Thoracic aorta (tissue), 2 donors: ENCODE results near the gene RBM38. TPM values are rescaled to one million over a fixed set of nuclear protein-coding genes. Genes with fewer than 3 reads are reported as not detected.
A peak's percentile ranks its signal among the peaks of the same experiment; 100 is the strongest.

Experiments used
- ATAC-seq: fragments of 150-250 bp; one replicate; pipeline ENCODE4 v1.8.0; 2017; ENCODE audit warnings: low read depth; ENCODE audit not compliant: insufficient number of reproducible peaks, low FRiP score
- DNase-seq: peaks from one replicate; pipeline ENCODE4 v3.0.0-alpha.2; 2020; ENCODE audit warnings: low spot score
- H3K27ac ChIP-seq, 2 donors: fragments of 200-600 bp; sonication (generic); 1 replicate in 1 of 2; 2 replicates in 1 of 2; pipeline ENCODE4 v1.5.1; 2016; ENCODE audit warnings: mild to moderate bottlenecking in 2 of 2, moderate library complexity in 2 of 2
- H3K27me3 ChIP-seq: fragments of 200-600 bp; sonication (generic); replicated peaks from 2 replicates; pipeline ENCODE4 v1.6.0; 2016; ENCODE audit warnings: mild to moderate bottlenecking; ENCODE audit not compliant: insufficient read depth
- H3K36me3 ChIP-seq: fragments of 200-600 bp; sonication (generic); one replicate; pipeline ENCODE4 v1.5.1; 2016
- H3K4me1 ChIP-seq, 2 donors: fragments of 200-600 bp; sonication (generic); 1 replicate in 1 of 2; 2 replicates in 1 of 2; pipeline versions ENCODE4 v1.5.1 to v1.6.0; 2016; ENCODE audit warnings: low read depth in 2 of 2, mild to moderate bottlenecking in 1 of 2; ENCODE audit not compliant: control insufficient read depth in 1 of 2
- H3K4me3 ChIP-seq: fragments of 200-600 bp; sonication (generic); 2 replicates; pipeline ENCODE4 v1.5.1; 2016; ENCODE audit warnings: mild to moderate bottlenecking
- H3K9me3 ChIP-seq: fragments of 200-600 bp; sonication (generic); 2 replicates; pipeline ENCODE4 v1.5.1; 2016
- total RNA-seq, 2 donors: library from RNA; depleted of rRNA; stranded (reverse); fragments of >200 nt; gene quantifications; one replicate each; pipeline versions ENCODE4 v1.1.0 to v1.2.3, GENCODE V29; 2016
- TF ChIP-seq, protein P1 (sequence below): fragments of 200-600 bp; sonication (generic); IDR thresholded peaks from one replicate; pipeline ENCODE4 v1.5.1; 2019; ENCODE audit warnings: antibody characterized with exemption

Gene RBM38
- total RNA-seq, 2 donors from 2014 or later, result 9.6 to 24.8 TPM

DNA sequence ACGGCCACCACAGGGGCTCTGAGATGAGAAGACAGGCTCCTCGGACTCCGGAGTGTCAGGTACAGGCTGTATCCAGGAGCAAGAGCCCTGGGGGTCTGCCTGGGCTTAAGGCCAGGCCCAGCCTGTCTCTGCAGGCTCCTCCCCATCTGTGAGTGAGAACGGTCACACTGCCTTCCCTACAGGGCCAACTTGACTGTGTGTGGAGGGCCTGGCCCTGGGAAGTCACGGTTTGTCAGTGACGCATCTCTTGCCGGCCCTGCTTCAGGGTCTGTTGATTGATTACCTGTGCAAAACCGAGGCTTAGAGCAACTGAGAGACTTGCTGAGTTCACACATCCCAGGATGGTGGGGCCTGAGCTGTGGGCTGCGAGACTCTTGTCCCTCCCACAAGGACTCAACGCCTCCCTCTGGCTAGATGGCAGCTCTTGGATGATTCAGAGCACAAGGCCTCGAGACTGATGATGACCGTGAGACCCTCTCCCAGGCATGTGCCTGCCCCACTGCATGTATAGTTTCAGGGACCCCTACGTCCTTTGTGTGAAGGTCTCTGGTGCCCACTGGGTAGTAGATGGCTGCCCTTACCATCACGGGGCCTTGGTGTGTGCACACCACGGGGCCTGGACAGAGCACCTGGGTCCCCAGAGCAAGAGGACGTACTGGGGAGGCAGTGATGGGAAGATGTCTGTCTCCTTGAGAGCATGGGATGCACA is 5.9 kb downstream of the RBM38 start:
- ATAC-seq (no peak), DNase-seq (no peak)
- H3K9me3 ChIP-seq, result no peaks in the 10 kb centered on the region
- H3K36me3 ChIP-seq, result peaks cover 19% of the 10 kb centered on the region
- no peaks in the 10 kb centered on the region for H3K27me3 ChIP-seq
- no peak overlapping the region for H3K27ac ChIP-seq
- TF ChIP-seq, protein P1, sequence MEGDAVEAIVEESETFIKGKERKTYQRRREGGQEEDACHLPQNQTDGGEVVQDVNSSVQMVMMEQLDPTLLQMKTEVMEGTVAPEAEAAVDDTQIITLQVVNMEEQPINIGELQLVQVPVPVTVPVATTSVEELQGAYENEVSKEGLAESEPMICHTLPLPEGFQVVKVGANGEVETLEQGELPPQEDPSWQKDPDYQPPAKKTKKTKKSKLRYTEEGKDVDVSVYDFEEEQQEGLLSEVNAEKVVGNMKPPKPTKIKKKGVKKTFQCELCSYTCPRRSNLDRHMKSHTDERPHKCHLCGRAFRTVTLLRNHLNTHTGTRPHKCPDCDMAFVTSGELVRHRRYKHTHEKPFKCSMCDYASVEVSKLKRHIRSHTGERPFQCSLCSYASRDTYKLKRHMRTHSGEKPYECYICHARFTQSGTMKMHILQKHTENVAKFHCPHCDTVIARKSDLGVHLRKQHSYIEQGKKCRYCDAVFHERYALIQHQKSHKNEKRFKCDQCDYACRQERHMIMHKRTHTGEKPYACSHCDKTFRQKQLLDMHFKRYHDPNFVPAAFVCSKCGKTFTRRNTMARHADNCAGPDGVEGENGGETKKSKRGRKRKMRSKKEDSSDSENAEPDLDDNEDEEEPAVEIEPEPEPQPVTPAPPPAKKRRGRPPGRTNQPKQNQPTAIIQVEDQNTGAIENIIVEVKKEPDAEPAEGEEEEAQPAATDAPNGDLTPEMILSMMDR, result no peak
- peaks cover 40 to 95% of the 10 kb centered on the region in 2 donors for H3K4me1 ChIP-seq
- no peak overlapping the region for H3K4me3 ChIP-seq

DNA sequence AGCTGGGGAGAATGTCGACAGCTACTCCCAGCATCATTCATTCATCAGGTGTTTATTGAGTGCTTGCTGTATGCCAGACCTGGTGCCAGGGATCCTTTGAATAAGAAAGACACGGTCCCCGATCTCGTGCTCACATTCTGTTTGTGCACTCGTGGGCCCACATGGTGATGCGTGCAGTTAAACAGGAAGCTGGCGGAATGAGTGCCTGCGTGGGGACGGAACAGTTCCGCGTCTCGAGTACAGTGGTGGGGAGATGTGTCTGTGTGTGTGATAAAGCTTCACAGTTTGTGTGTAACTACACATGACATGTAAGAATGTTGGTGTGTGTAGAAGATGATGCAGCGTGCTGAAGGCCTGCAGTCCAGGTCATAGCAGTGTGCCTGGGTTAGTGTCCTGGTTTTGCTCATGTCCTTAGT is 6.5 kb downstream of the RBM38 start:
- Histone ChIP-seq H3K4me3 (peak overlapping the region; percentile 10), H3K4me1 (peaks cover 40 to 89% of the 10 kb centered on the region in 2 donors), H3K27ac (no peak overlapping the region), H3K36me3 (peaks cover 25% of the 10 kb centered on the region), H3K9me3 (no peaks in the 10 kb centered on the region), H3K27me3 (no peaks in the 10 kb centered on the region)
- DNase-seq (no peak), ATAC-seq (no peak)
- TF ChIP-seq, protein P1, result no peak

DNA sequence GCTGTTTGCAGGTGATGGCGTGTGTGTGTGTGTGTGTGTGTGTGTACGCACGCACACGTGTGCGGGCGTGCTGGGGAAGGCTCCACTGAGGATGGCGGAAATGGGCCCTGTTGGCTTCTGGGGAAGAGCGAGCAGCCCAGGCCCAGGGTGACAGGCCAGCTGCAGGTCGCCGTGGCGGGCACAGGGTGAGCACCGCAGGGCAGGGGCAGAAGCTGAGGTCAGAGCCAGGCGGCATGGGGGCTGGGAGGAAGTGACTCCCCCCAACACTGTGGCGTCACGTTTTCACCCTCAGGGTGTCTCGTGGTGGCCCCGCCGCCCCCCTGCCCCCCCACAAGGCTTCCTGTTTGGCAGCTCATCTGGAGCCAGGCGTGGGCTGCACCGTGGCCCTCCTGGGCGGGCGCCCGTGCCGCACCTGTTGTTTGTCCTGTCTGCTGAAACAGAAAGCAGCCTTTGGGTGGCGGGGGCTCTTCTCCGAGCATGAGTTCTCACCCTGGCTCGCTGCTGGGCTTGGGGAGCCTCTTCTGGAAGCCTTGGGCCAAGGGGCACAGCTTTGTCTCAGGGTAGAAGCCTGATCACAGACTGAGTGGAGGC is 7.1 kb downstream of the RBM38 start:
- no peak for ATAC-seq
- H3K9me3 ChIP-seq, result no peaks in the 10 kb centered on the region
- TF ChIP-seq, protein P1, result no peak
- no peaks in the 10 kb centered on the region for H3K27me3 ChIP-seq
- peak overlapping the region in 1 of 2 donors; percentile 8 for H3K27ac ChIP-seq
- H3K4me1 ChIP-seq, result peaks cover 36 to 83% of the 10 kb centered on the region in 2 donors
- DNase-seq, result no peak
- peak overlapping the region; percentile 37 for H3K4me3 ChIP-seq
- H3K36me3 ChIP-seq, result peaks cover 29% of the 10 kb centered on the region

DNA sequence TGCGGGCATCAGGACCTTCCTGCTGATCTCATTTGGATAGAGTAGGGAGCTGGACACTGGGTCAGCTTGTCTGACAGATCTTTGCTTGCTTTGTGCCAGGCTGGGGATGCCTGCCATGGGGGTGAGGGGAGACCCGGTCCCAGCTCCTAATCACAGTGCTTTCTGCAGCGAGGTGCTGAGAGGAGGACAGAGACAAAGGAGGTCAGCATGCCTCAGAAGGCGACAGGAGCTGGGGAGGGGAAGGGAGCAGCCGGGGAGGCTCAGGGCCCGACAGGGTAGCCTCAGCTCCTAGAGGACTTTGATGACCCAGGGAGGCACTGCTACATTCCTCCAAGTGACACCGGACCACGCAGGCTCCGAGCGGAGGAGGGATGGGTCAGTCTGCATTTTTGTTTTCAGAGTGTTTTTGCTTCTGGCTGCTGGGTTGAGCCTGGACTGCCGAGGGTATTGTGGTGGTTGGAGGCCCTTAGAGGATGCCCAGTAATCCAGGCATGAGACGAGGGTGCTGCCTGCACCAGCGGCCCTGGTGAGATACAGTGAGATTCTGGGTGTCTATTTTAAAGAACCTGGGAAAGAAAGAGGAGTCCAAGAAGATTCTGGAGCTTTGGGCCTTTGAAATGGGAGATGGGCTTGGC is 7.8 kb downstream of the RBM38 start:
- peak overlapping the region in 1 of 2 donors; percentile 8 for H3K27ac ChIP-seq
- H3K4me3 ChIP-seq, result peak overlapping the region; percentile 37
- H3K4me1 ChIP-seq, result peaks cover 35 to 76% of the 10 kb centered on the region in 2 donors

More for the DNA sequence above, 7.8 kb downstream of the RBM38 start:
- TF ChIP-seq, protein P1, result no peak
- no peak for ATAC-seq
- Histone ChIP-seq H3K36me3 (peaks cover 36% of the 10 kb centered on the region), H3K27me3 (no peaks in the 10 kb centered on the region), H3K9me3 (no peaks in the 10 kb centered on the region)
- DNase-seq, result no peak
